Transverse colon (tissue), 4 donors: ENCODE measurements around the gene HCST. TPM values are rescaled to one million over a fixed set of nuclear protein-coding genes. Genes with fewer than 3 reads are reported as not detected.
"Not testable (repeated sequence)": the region's sequence is repeated elsewhere in the genome, so short reads cannot be mapped to it uniquely, and the experiment has no call there.

Source experiments
- DNase-seq: peaks from one replicate; pipeline ENCODE4 v3.0.0-alpha.2; 2019
- H3K27ac ChIP-seq, 4 donors: fragments of 200-600 bp; sonication (generic); 2 replicates each; pipeline ENCODE4 v1.5.1; 2016 to 2018; ENCODE audit warnings: inconsistent platforms in 4 of 4
- H3K27me3 ChIP-seq: fragments of 200-600 bp; sonication (generic); 2 replicates; pipeline ENCODE4 v1.5.1; 2017; ENCODE audit warnings: inconsistent platforms
- H3K36me3 ChIP-seq, 4 donors: fragments of 200-600 bp; sonication (generic); 2 replicates each; pipeline ENCODE4 v1.5.1; 2017 to 2019; ENCODE audit warnings: inconsistent platforms in 4 of 4
- H3K4me1 ChIP-seq, 4 donors: fragments of 200-600 bp; sonication (generic); 2 replicates each; pipeline ENCODE4 v1.5.1; 2017 to 2020; ENCODE audit warnings: inconsistent platforms in 4 of 4
- H3K4me3 ChIP-seq, 4 donors: fragments of 200-600 bp; sonication (generic); 1 replicate in 1 of 4; 2 replicates in 3 of 4; pipeline versions ENCODE4 v1.5.1 to v1.6.1; 2017 to 2019; ENCODE audit warnings: inconsistent platforms in 4 of 4
- H3K9me3 ChIP-seq, 2 donors: fragments of 200-600 bp; sonication (generic); 2 replicates each; pipeline ENCODE4 v1.5.1; 2017 to 2019; ENCODE audit warnings: inconsistent platforms in 2 of 2
- CTCF ChIP-seq, 5 experiments: fragments of 200-600 bp in 3 of 5; fragments of 450-650 bp in 2 of 5; sonication (generic) in 3 of 5; IDR thresholded peaks; 1 replicate in 2 of 5; 2 replicates in 3 of 5; pipeline ENCODE4 v1.5.1; 2016 to 2017; ENCODE audit warnings: antibody characterized with exemption in 5 of 5, inconsistent platforms in 3 of 5, mild to moderate bottlenecking in 2 of 5, moderate library complexity in 1 of 5
- EP300 ChIP-seq: sonication (generic); formaldehyde crosslinking; IDR thresholded peaks from one replicate; pipeline ENCODE4 v1.6.1; 2017; ENCODE audit warnings: antibody characterized with exemption, low read depth
- POLR2A ChIP-seq: fragments of 450-650 bp; IDR thresholded peaks from one replicate; pipeline ENCODE4 v1.6.1; 2016; ENCODE audit warnings: antibody characterized with exemption, mild to moderate bottlenecking, moderate library complexity
- POLR2AphosphoS5 ChIP-seq, 3 donors: sonication (generic); formaldehyde crosslinking; IDR thresholded peaks; one replicate each; pipeline ENCODE4 v1.6.1; 2016; ENCODE audit warnings: antibody characterized with exemption in 3 of 3
- WGBS, 2 donors: methylation state at CpG; one replicate each; pipeline ENCODE4 v1.1.5; 2018; ENCODE audit warnings: low coverage in 1 of 2; 5-methylcytosine and 5-hydroxymethylcytosine counted together
- in situ Hi-C, 4 donors: fragments of 200-750 bp; cut with MboI; loops; one replicate each; pipeline versions ENCODE4 v1.15.0 to v1.15.1; 2017; ENCODE audit warnings: low sequenced_read_pairs in 3 of 4, low pct_ligation_motif_present in 1 of 4, low pct_unique_long_range_greater_than_20kb in 1 of 4
- intact Hi-C: fragments of 100-400 bp; cut with DNase I; formaldehyde crosslinking; loops from one replicate; pipeline ENCODE4 v1.15.1; 2023; ENCODE audit warnings: low total_unique reads
- total RNA-seq, 4 donors: library from RNA; depleted of rRNA; stranded (reverse); fragments of >200 nt; gene quantifications; one replicate each; pipeline ENCODE4 v1.1.0, GENCODE V29; 2016

HCST gene
- total RNA-seq, 4 donors from 2014 or later: 9.4 TPM; not detected in 3

GRCh38 chr19:35887197-35887596, 15.1 kb upstream of the HCST start:
- intact Hi-C loops: no loop called here
- H3K27ac ChIP-seq: no peak overlapping the region
- no peaks in the 10 kb centered on the region for H3K9me3 ChIP-seq
- DNase-seq: no peak
- H3K4me1 ChIP-seq: no peaks in the 10 kb centered on the region
- no peaks in the 10 kb centered on the region for H3K27me3 ChIP-seq
- in situ Hi-C loops: loop anchor here in 3 of 4 donors (10.0 kb wide), 1 partner anchor 48 kb away; the partner anchor contains the start of gene LRFN3 (in 3 of the 3)
- peaks cover 0 to 30% (median 14%) of the 10 kb centered on the region in 4 donors for H3K36me3 ChIP-seq
- 92% methylated on average over 5 of the region's 5 CpGs; no CpG with 5 or more reads in 1 of the 2 donors for WGBS, 2 donors
- no peak for TF ChIP-seq EP300
- no peak for TF ChIP-seq CTCF (IDR thresholded peaks at IDR 0.05)
- TF ChIP-seq POLR2A: no peak
- no peak for TF ChIP-seq POLR2AphosphoS5 (IDR thresholded peaks at IDR 0.05)
- no peak overlapping the region for H3K4me3 ChIP-seq

GRCh38 chr19:35888398-35888797, 13.9 kb upstream of the HCST start:
- peaks cover 0 to 30% (median 14%) of the 10 kb centered on the region in 4 donors for H3K36me3 ChIP-seq
- DNase-seq: no peak
- no peak overlapping the region for H3K27ac ChIP-seq
- intact Hi-C loops (no loop called here), in situ Hi-C loops (loop anchor here in 3 of 4 donors (10.0 kb wide), 1 partner anchor 46 kb away; the partner anchor contains the start of gene LRFN3 (in 3 of the 3))
- H3K9me3 ChIP-seq: no peaks in the 10 kb centered on the region
- H3K27me3 ChIP-seq: no peaks in the 10 kb centered on the region
- H3K4me3 ChIP-seq: no peak overlapping the region
- no peak for TF ChIP-seq CTCF (IDR thresholded peaks at IDR 0.05)
- TF ChIP-seq POLR2AphosphoS5 (IDR thresholded peaks at IDR 0.05): no peak
- no peak for TF ChIP-seq EP300
- no peak for TF ChIP-seq POLR2A
- no peaks in the 10 kb centered on the region for H3K4me1 ChIP-seq
- WGBS, 2 donors: 87 to 93% methylated on average over 8 to 9 of the region's 9 CpGs

GRCh38 chr19:35889370-35890112, 12.8 kb upstream of the HCST start:
- 92 to 100% methylated on average over 6 to 17 of the region's 18 CpGs for WGBS, 2 donors
- Histone ChIP-seq H3K4me3 (no peak overlapping the region), H3K27me3 (no peaks in the 10 kb centered on the region), H3K27ac (no peak overlapping the region), H3K9me3 (no peaks in the 10 kb centered on the region), H3K4me1 (no peaks in the 10 kb centered on the region), H3K36me3 (peaks cover 0 to 34% (median 14%) of the 10 kb centered on the region in 4 donors)
- no peak for DNase-seq
- in situ Hi-C loops: loop anchor here in 3 of 4 donors (10.0 kb wide), 1 partner anchor 45 kb away; the partner anchor contains the start of gene LRFN3 (in 3 of the 3)
- TF ChIP-seq CTCF (IDR thresholded peaks at IDR 0.05): no peak
- TF ChIP-seq POLR2AphosphoS5 (IDR thresholded peaks at IDR 0.05): no peak
- TF ChIP-seq EP300: no peak
- TF ChIP-seq POLR2A: no peak
- intact Hi-C loops: no loop called here

GRCh38 chr19:35890113-35890650, 12.1 kb upstream of the HCST start:
- in situ Hi-C loops: no loop called here
- TF ChIP-seq POLR2A (no peak), EP300 (no peak), POLR2AphosphoS5 (IDR thresholded peaks at IDR 0.05) (no peak), CTCF (IDR thresholded peaks at IDR 0.05) (no peak)
- no peaks in the 10 kb centered on the region for H3K4me1 ChIP-seq

GRCh38 chr19:35891819-35892218, 10.5 kb upstream of the HCST start:
- H3K4me1 ChIP-seq, H3K4me3 ChIP-seq, DNase-seq, H3K9me3 ChIP-seq, H3K27ac ChIP-seq, intact Hi-C loops, H3K27me3 ChIP-seq, in situ Hi-C loops: not testable (repeated sequence)
- 96 to 100% methylated on average over 1 to 3 of the region's 3 CpGs for WGBS, 2 donors
- H3K36me3 ChIP-seq: peaks cover 0 to 45% (median 19%) of the 10 kb centered on the region in 4 donors

More at GRCh38 chr19:35890113-35890650, 12.1 kb upstream of the HCST start:
- H3K27me3 ChIP-seq: no peaks in the 10 kb centered on the region
- DNase-seq: no peak
- H3K36me3 ChIP-seq: peaks cover 0 to 37% (median 14%) of the 10 kb centered on the region in 4 donors
- intact Hi-C loops: no loop called here
- no peak overlapping the region for H3K27ac ChIP-seq
- H3K4me3 ChIP-seq: no peak overlapping the region
- no peaks in the 10 kb centered on the region for H3K9me3 ChIP-seq
- 95% methylated on average over 12 of the region's 13 CpGs; no CpG with 5 or more reads in 1 of the 2 donors for WGBS, 2 donors
